Nephron progenitor cell (in vitro differentiated cells): Measurements from ENCODE around the gene PTPRF.
A peak's percentile ranks its signal among the peaks of the same experiment; 100 is the strongest.

Experiments used
- DNase-seq: peaks from one replicate; pipeline ENCODE4 v3.0.0; 2021
- H3K27ac Mint-ChIP-seq: 2 replicates; pipeline ENCODE4 v1.8.0; 2021; ENCODE audit warnings: mild to moderate bottlenecking, moderate library complexity, mixed read lengths
- H3K27me3 Mint-ChIP-seq: 2 replicates; pipeline ENCODE4 v1.8.0; 2021; ENCODE audit warnings: mild to moderate bottlenecking, low read depth, mixed read lengths; ENCODE audit not compliant: poor library complexity
- H3K36me3 Mint-ChIP-seq: 2 replicates; pipeline ENCODE4 v1.8.0; 2021; ENCODE audit warnings: low read depth, mixed read lengths
- H3K4me1 Mint-ChIP-seq: 2 replicates; pipeline ENCODE4 v1.8.0; 2021; ENCODE audit warnings: mixed read lengths
- H3K4me3 Mint-ChIP-seq: 2 replicates; pipeline ENCODE4 v1.8.0; 2021; ENCODE audit warnings: mild to moderate bottlenecking, moderate library complexity, mixed read lengths
- H3K9me3 Mint-ChIP-seq: 2 replicates; pipeline ENCODE4 v1.8.0; 2021; ENCODE audit warnings: mild to moderate bottlenecking, moderate library complexity, mixed read lengths
- TF ChIP-seq, protein P1 (sequence below): fragments of 200-600 bp; sonication (generic); IDR thresholded peaks from 2 replicates; pipeline ENCODE4 v1.5.0; 2021; ENCODE audit warnings: antibody characterized with exemption

The PTPRF gene

DNA sequence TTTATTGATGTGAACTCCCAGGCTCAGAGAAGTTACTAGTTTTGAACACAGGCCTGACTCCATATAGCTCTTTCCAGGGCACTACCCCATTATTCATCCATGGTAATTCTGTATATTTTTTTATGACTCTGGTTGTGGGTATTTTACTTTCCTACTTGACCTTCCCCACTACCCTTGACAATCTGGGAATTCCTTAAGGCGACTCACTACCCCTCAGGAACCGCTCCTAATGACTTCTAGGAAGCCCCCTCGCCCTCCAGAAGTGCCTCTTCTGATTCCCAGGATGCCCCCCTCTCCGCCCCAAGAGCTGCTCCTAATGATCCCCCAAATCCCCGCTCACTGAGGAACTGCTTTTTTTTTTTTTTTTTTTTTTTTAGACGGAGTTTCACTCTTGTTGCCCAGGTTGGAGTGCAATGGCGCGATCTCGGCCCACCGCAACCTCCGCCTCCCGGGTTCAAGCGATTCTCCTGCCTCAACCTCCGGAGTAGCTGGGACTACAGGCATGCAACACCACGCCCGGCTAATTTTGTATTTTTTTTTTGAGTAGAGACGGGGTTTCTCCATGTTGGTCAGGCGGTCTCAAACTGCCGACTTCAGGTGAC lies 118.3 kb downstream of the PTPRF start:
- peak overlapping the region; percentile 99 for H3K27ac Mint-ChIP-seq
- peaks cover 10% of the 10 kb centered on the region for H3K36me3 Mint-ChIP-seq
- no peak for DNase-seq
- no peaks in the 10 kb centered on the region for H3K9me3 Mint-ChIP-seq
- peaks cover 33% of the 10 kb centered on the region for H3K27me3 Mint-ChIP-seq
- peak overlapping the region; percentile 95 for H3K4me3 Mint-ChIP-seq
- H3K4me1 Mint-ChIP-seq: peaks cover 46% of the 10 kb centered on the region
- TF ChIP-seq, protein P1, sequence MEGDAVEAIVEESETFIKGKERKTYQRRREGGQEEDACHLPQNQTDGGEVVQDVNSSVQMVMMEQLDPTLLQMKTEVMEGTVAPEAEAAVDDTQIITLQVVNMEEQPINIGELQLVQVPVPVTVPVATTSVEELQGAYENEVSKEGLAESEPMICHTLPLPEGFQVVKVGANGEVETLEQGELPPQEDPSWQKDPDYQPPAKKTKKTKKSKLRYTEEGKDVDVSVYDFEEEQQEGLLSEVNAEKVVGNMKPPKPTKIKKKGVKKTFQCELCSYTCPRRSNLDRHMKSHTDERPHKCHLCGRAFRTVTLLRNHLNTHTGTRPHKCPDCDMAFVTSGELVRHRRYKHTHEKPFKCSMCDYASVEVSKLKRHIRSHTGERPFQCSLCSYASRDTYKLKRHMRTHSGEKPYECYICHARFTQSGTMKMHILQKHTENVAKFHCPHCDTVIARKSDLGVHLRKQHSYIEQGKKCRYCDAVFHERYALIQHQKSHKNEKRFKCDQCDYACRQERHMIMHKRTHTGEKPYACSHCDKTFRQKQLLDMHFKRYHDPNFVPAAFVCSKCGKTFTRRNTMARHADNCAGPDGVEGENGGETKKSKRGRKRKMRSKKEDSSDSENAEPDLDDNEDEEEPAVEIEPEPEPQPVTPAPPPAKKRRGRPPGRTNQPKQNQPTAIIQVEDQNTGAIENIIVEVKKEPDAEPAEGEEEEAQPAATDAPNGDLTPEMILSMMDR: no peak

- H3K36me3 Mint-ChIP-seq: peaks cover 24% of the 10 kb centered on the region
- no peaks in the 10 kb centered on the region for H3K9me3 Mint-ChIP-seq
- TF ChIP-seq, protein P1: no peak
- DNase-seq: peak; percentile 93
- H3K4me3 Mint-ChIP-seq: peak overlapping the region; percentile 95
- H3K27ac Mint-ChIP-seq: peak overlapping the region; percentile 99
- peaks cover 46% of the 10 kb centered on the region for H3K4me1 Mint-ChIP-seq
- peaks cover 18% of the 10 kb centered on the region for H3K27me3 Mint-ChIP-seq
These were observed 119.8 kb downstream of the PTPRF start for GRCh38 chr1:43650310-43651085.

DNA sequence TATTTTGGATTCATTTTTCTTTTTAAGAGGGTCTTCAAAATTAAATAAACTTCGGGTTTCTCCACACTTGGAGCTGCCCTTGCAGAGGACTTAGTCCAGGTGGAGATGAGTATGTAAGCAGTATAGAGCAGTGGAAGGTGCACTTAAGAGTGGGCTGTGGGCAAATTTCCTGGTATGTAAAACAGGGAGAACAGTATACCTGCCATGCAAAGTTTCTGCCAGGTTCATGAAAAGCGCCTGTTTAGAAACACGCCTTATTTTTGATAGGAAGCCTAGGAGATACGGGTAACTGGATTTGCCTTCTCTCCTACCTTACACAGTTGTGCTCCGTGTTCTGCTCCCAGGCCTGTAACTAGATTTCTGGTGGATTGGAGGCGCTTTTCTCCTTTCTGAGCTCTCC lies 120.5 kb downstream of the PTPRF start:
- TF ChIP-seq, protein P1: no peak
- Mint-ChIP-seq H3K4me1 (peaks cover 46% of the 10 kb centered on the region), H3K36me3 (peaks cover 31% of the 10 kb centered on the region), H3K9me3 (no peaks in the 10 kb centered on the region), H3K27ac (peak overlapping the region; percentile 64), H3K4me3 (peak overlapping the region; percentile 95), H3K27me3 (peaks cover 14% of the 10 kb centered on the region)
- DNase-seq: no peak

GRCh38 chr1:43651902-43652301 lies 121.2 kb downstream of the PTPRF start:
- Mint-ChIP-seq H3K9me3 (no peaks in the 10 kb centered on the region), H3K4me3 (peak overlapping the region; percentile 95), H3K27me3 (peaks cover 17% of the 10 kb centered on the region), H3K4me1 (peaks cover 46% of the 10 kb centered on the region), H3K36me3 (peaks cover 39% of the 10 kb centered on the region), H3K27ac (no peak overlapping the region)
- DNase-seq: no peak
- TF ChIP-seq, protein P1: no peak

- no peak overlapping the region for H3K4me3 Mint-ChIP-seq
- H3K4me1 Mint-ChIP-seq: peaks cover 42% of the 10 kb centered on the region
- H3K27ac Mint-ChIP-seq: peak overlapping the region; percentile 13
- peaks cover 53% of the 10 kb centered on the region for H3K36me3 Mint-ChIP-seq
- peaks cover 14% of the 10 kb centered on the region for H3K27me3 Mint-ChIP-seq
- TF ChIP-seq, protein P1: no peak
- DNase-seq: no peak
- no peaks in the 10 kb centered on the region for H3K9me3 Mint-ChIP-seq
These were observed 122.7 kb downstream of the PTPRF start for GRCh38 chr1:43653339-43653738.
